ENCODE measurements around the gene GBX2. TPM values are rescaled to one million over a fixed set of nuclear protein-coding genes. Genes with fewer than 3 reads are reported as not detected.

The GBX2 gene
- total RNA-seq, 4 donors from 2014 or later = 0.13 TPM; not detected in 3

GRCh38 chr2:236117861-236118269, 50.3 kb downstream of the GBX2 start:
- WGBS, 2 donors = 89% methylated on average over 10 of the region's 10 CpGs
- no peak for DNase-seq (ENCODE audit: low spot score in 2 of 2)
- no peak overlapping the region for H3K4me3 ChIP-seq (ENCODE audit: low read depth, poor library complexity, severe bottlenecking)
- peak in 1 of 3 donors; percentile 14 for TF ChIP-seq CTCF (IDR thresholded peaks at IDR 0.05)
- TF ChIP-seq POLR2A (IDR thresholded peaks at IDR 0.05) = no peak
- intact Hi-C loops (cut with DNase I; ENCODE audit: low total_unique reads) = no loop called here

- 78 to 80% methylated on average over 10 of the region's 10 CpGs for WGBS, 2 donors
- intact Hi-C loops (cut with DNase I; ENCODE audit: low total_unique reads) = no loop called here
- no peak for DNase-seq (ENCODE audit: low spot score in 2 of 2)
- no peak overlapping the region for H3K4me3 ChIP-seq (ENCODE audit: low read depth, poor library complexity, severe bottlenecking)
- TF ChIP-seq CTCF (IDR thresholded peaks at IDR 0.05) = no peak
- no peak for TF ChIP-seq POLR2A (IDR thresholded peaks at IDR 0.05)
Measured at GRCh38 chr2:236117401-236117800, 50.8 kb downstream of the GBX2 start.

Other genes starting within 250 kb of the GBX2 start
- not detected for gene ASB18, start 96.0 kb upstream of the GBX2 start, total RNA-seq

All from lower leg skin (tissue), 4 donors.